CD14-positive monocyte (primary cell): ENCODE results near the gene DNAH1. TPM values are rescaled to one million over a fixed set of nuclear protein-coding genes. Genes with fewer than 3 reads are reported as not detected.

Experiments
- DNase-seq, 3 donors: peaks; one replicate each; pipeline ENCODE4 v3.0.0-alpha.2; 2011 to 2022
- H2AFZ ChIP-seq: 2 replicates; pipeline ENCODE4 v1.6.0; 2012; ENCODE audit warnings: mild to moderate bottlenecking, low read depth, low read length, inconsistent platforms; ENCODE audit not compliant: insufficient read depth, poor library complexity, severe bottlenecking
- H3K27ac ChIP-seq, 2 donors: 1 replicate in 1 of 2; 2 replicates in 1 of 2; pipeline ENCODE4 v1.5.1; 2012 to 2013; ENCODE audit warnings: low read length in 2 of 2, control low read depth in 1 of 2, inconsistent platforms in 1 of 2, low read depth in 1 of 2, mild to moderate bottlenecking in 1 of 2
- H3K27me3 ChIP-seq, 2 donors: one replicate each; pipeline versions ENCODE4 v1.6.0 to v1.6.1; 2011 to 2013; ENCODE audit warnings: low read length in 2 of 2; ENCODE audit not compliant: control insufficient read depth in 2 of 2, insufficient read depth in 2 of 2
- H3K36me3 ChIP-seq, 2 donors: replicated peaks in 1 of 2; 1 replicate in 1 of 2; 2 replicates in 1 of 2; pipeline versions ENCODE4 v1.5.1 to v1.6.1; 2012 to 2013; ENCODE audit warnings: low read length in 2 of 2, control low read depth in 1 of 2, inconsistent platforms in 1 of 2, mild to moderate bottlenecking in 1 of 2; ENCODE audit not compliant: insufficient read depth in 2 of 2, control insufficient read depth in 1 of 2
- H3K4me1 ChIP-seq, 2 donors: 1 replicate in 1 of 2; 2 replicates in 1 of 2; pipeline versions ENCODE4 v1.5.1 to v1.6.1; 2012 to 2013; ENCODE audit warnings: low read length in 2 of 2, control low read depth in 1 of 2, inconsistent platforms in 1 of 2, mild to moderate bottlenecking in 1 of 2, moderate library complexity in 1 of 2; ENCODE audit not compliant: insufficient read depth in 2 of 2, control insufficient read depth in 1 of 2
- H3K4me2 ChIP-seq: replicated peaks from 2 replicates; pipeline ENCODE3; 2012; ENCODE audit warnings: low read length, moderate library complexity, mild to moderate bottlenecking; ENCODE audit not compliant: poor library complexity, severe bottlenecking; ENCODE audit errors: extremely low read depth
- H3K4me3 ChIP-seq, 3 experiments: fragments of 200-600 bp in 1 of 3; sonication (generic) in 1 of 3; replicated peaks in 1 of 3; 1 replicate in 2 of 3; 2 replicates in 1 of 3; pipeline ENCODE4 v1.5.1; 2011 to 2013; ENCODE audit warnings: low read length in 3 of 3, mild to moderate bottlenecking in 3 of 3, control low read depth in 2 of 3, low read depth in 2 of 3, inconsistent platforms in 1 of 3, moderate library complexity in 1 of 3
- H3K79me2 ChIP-seq: 2 replicates; pipeline ENCODE4 v1.6.0; 2012; ENCODE audit warnings: mild to moderate bottlenecking, control low read depth, inconsistent platforms, low read length, moderate library complexity; ENCODE audit not compliant: insufficient read depth
- H3K9ac ChIP-seq: 2 replicates; pipeline ENCODE4 v1.6.0; 2017; ENCODE audit warnings: low read length, mild to moderate bottlenecking; ENCODE audit not compliant: insufficient read depth, poor library complexity, severe bottlenecking
- H3K9me3 ChIP-seq, 2 donors: replicated peaks in 1 of 2; 1 replicate in 1 of 2; 2 replicates in 1 of 2; pipeline versions ENCODE4 v1.5.1 to v1.6.1; 2012 to 2013; ENCODE audit warnings: low read length in 2 of 2, control low read depth in 1 of 2; ENCODE audit not compliant: control insufficient read depth in 1 of 2, insufficient read depth in 1 of 2
- H4K20me1 ChIP-seq: 2 replicates; pipeline ENCODE4 v1.6.0; 2012; ENCODE audit warnings: mild to moderate bottlenecking, low read length, control low read depth, moderate library complexity; ENCODE audit not compliant: insufficient read depth
- H3K27ac Mint-ChIP-seq, 7 donors: one replicate each; pipeline ENCODE4 v1.8.0; 2020; ENCODE audit warnings: mild to moderate bottlenecking in 7 of 7, mixed read lengths in 7 of 7, moderate library complexity in 6 of 7, inconsistent platforms in 2 of 7
- H3K27me3 Mint-ChIP-seq, 3 donors: one replicate each; pipeline ENCODE4 v1.8.0; 2021 to 2022; ENCODE audit warnings: low read depth in 3 of 3, mild to moderate bottlenecking in 3 of 3, mixed read lengths in 3 of 3, moderate library complexity in 3 of 3, inconsistent platforms in 1 of 3
- H3K36me3 Mint-ChIP-seq, 2 donors: one replicate each; pipeline ENCODE4 v1.8.0; 2020; ENCODE audit warnings: mixed read lengths in 2 of 2, inconsistent platforms in 1 of 2, mild to moderate bottlenecking in 1 of 2
- H3K4me1 Mint-ChIP-seq: one replicate; pipeline ENCODE4 v1.8.0; 2020; ENCODE audit warnings: mild to moderate bottlenecking, mixed read lengths
- H3K4me3 Mint-ChIP-seq, 2 donors: one replicate each; pipeline ENCODE4 v1.8.0; 2020; ENCODE audit warnings: mild to moderate bottlenecking in 2 of 2, mixed read lengths in 2 of 2, moderate library complexity in 1 of 2
- H3K9me3 Mint-ChIP-seq, 7 donors: one replicate each; pipeline ENCODE4 v1.8.0; 2020 to 2022; ENCODE audit warnings: mixed read lengths in 7 of 7, mild to moderate bottlenecking in 6 of 7, moderate library complexity in 6 of 7, inconsistent platforms in 2 of 7
- CTCF ChIP-seq: fragments of 200-600 bp; IDR thresholded peaks from one replicate; pipeline ENCODE4 v1.8.0; 2022; ENCODE audit warnings: antibody characterized with exemption, mild to moderate bottlenecking
- WGBS: methylation state at CpG from one replicate; pipeline ENCODE4 v1.1.5; 2013; ENCODE audit warnings: missing lambda C conversion rate; ENCODE audit not compliant: insufficient coverage; 5-methylcytosine and 5-hydroxymethylcytosine counted together
- intact Hi-C, 2 donors: fragments of 100-400 bp; cut with micrococcal nuclease; formaldehyde crosslinking; loops; one replicate each; pipeline versions ENCODE4 v1.15.0 to v1.15.1; 2023
- polyA plus RNA-seq, 3 donors: library from polyadenylated mRNA; depleted of rRNA in 1 of 3; unstranded in 2 of 3; stranded (reverse) in 1 of 3; fragments of 300-500 nt in 2 of 3; fragments of >200 nt in 1 of 3; fragmentation: Illumina TruSeq in 2 of 3; gene quantifications; 1 replicate in 2 of 3; 2 replicates in 1 of 3; pipeline ENCODE4 v1.2.3, GENCODE V29; 2012 to 2021

The DNAH1 gene
- polyA plus RNA-seq, 3 donors = 0.15 to 47.0 (median 0.25) TPM

- intact Hi-C loops = loop anchor here in 1 of 2 donors (10.0 kb wide), 1 partner anchor 121 kb away; the partner anchor contains the start of gene GLYCTK
- WGBS = 98% methylated on average over 11 of the region's 11 CpGs
- Histone ChIP-seq H3K36me3 (peaks cover 68 to 70% of the 10 kb centered on the region in 2 donors), H3K4me2 (no peak overlapping the region), H4K20me1 (peaks cover 9% of the 10 kb centered on the region), H3K79me2 (peaks cover 33% of the 10 kb centered on the region), H3K4me1 (peaks cover 15 to 18% of the 10 kb centered on the region in 2 donors), H2AFZ (no peak overlapping the region), H3K4me3 (no peak overlapping the region), H3K9me3 (no peaks in the 10 kb centered on the region), H3K9ac (no peak overlapping the region), H3K27ac (no peak overlapping the region), H3K27me3 (no peaks in the 10 kb centered on the region)
- Mint-ChIP-seq H3K27me3 (no peaks in the 10 kb centered on the region), H3K36me3 (peaks cover 71% of the 10 kb centered on the region in 2 donors), H3K4me1 (peaks cover 20% of the 10 kb centered on the region), H3K4me3 (no peak overlapping the region), H3K27ac (no peak overlapping the region), H3K9me3 (no peaks in the 10 kb centered on the region)
- no peak for DNase-seq
- TF ChIP-seq CTCF = no peak
Measured at GRCh38 chr3:52406231-52406661, 90.1 kb downstream of the DNAH1 start.

GRCh38 chr3:52406791-52407510 lies 90.8 kb downstream of the DNAH1 start:
- H3K27ac Mint-ChIP-seq = peak overlapping the region in 3 of 7 donors; percentile 52 to 58 (median 57)
- no peaks in the 10 kb centered on the region for H3K9me3 ChIP-seq
- no peaks in the 10 kb centered on the region for H3K27me3 ChIP-seq
- H3K36me3 ChIP-seq = peaks cover 61 to 63% of the 10 kb centered on the region in 2 donors
- intact Hi-C loops = loop anchor here in 1 of 2 donors (10.0 kb wide), 1 partner anchor 122 kb away; the partner anchor contains the start of gene GLYCTK
- H3K4me3 Mint-ChIP-seq = no peak overlapping the region
- WGBS = 100% methylated on average over 16 of the region's 20 CpGs
- H2AFZ ChIP-seq = no peak overlapping the region
- H4K20me1 ChIP-seq = peaks cover 13% of the 10 kb centered on the region
- no peaks in the 10 kb centered on the region for H3K27me3 Mint-ChIP-seq
- peaks cover 40% of the 10 kb centered on the region for H3K79me2 ChIP-seq
- no peak for DNase-seq
- H3K4me3 ChIP-seq = no peak overlapping the region
- H3K4me1 ChIP-seq = peaks cover 22 to 25% of the 10 kb centered on the region in 2 donors
- H3K36me3 Mint-ChIP-seq = peaks cover 64% of the 10 kb centered on the region in 2 donors
- H3K4me2 ChIP-seq = no peak overlapping the region
- H3K9ac ChIP-seq = no peak overlapping the region
- no peaks in the 10 kb centered on the region for H3K9me3 Mint-ChIP-seq
- H3K4me1 Mint-ChIP-seq = peaks cover 27% of the 10 kb centered on the region
- TF ChIP-seq CTCF = no peak
- H3K27ac ChIP-seq = peak overlapping the region in 1 of 2 donors; percentile 31
